ENCODE data around the gene FYN.

The FYN gene

GRCh38 chr6:111779660-111780059, 93.6 kb downstream of the FYN start:
- POLR2A ChIA-PET: no interaction called here
- CTCF ChIA-PET: interaction anchor here (0.5 kb wide), 1 partner anchor 1113 kb away, joined by 3 read pairs; no protein-coding TSS in a partner anchor
- TF ChIP-seq, protein P1, sequence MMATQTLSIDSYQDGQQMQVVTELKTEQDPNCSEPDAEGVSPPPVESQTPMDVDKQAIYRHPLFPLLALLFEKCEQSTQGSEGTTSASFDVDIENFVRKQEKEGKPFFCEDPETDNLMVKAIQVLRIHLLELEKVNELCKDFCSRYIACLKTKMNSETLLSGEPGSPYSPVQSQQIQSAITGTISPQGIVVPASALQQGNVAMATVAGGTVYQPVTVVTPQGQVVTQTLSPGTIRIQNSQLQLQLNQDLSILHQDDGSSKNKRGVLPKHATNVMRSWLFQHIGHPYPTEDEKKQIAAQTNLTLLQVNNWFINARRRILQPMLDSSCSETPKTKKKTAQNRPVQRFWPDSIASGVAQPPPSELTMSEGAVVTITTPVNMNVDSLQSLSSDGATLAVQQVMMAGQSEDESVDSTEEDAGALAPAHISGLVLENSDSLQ (IDR thresholded peaks at IDR 0.05): no peak
- no peak for TF ChIP-seq FOXA1 (IDR thresholded peaks at IDR 0.05)
- TF ChIP-seq ELF4 (IDR thresholded peaks at IDR 0.05): no peak
- TF ChIP-seq TARDBP (IDR thresholded peaks at IDR 0.05): no peak
- TF ChIP-seq LEF1 (IDR thresholded peaks at IDR 0.05; ENCODE audit: borderline replicate concordance): no peak
- TF ChIP-seq FOXK2 (IDR thresholded peaks at IDR 0.05): no peak
- no peak for TF ChIP-seq FOXM1 (IDR thresholded peaks at IDR 0.05; ENCODE audit: borderline replicate concordance)
- no peak for TF ChIP-seq CTBP1 (IDR thresholded peaks at IDR 0.05; ENCODE audit: borderline replicate concordance)
- TF ChIP-seq ARNT (IDR thresholded peaks at IDR 0.05): no peak
- TF ChIP-seq SP1 (IDR thresholded peaks at IDR 0.05): no peak
- no peak for TF ChIP-seq HDGF (IDR thresholded peaks at IDR 0.05; ENCODE audit: borderline replicate concordance)
- no peak for TF ChIP-seq ZNF384 (IDR thresholded peaks at IDR 0.05)
- no peak for DNase-seq (ENCODE audit: extremely low spot score)

DNA sequence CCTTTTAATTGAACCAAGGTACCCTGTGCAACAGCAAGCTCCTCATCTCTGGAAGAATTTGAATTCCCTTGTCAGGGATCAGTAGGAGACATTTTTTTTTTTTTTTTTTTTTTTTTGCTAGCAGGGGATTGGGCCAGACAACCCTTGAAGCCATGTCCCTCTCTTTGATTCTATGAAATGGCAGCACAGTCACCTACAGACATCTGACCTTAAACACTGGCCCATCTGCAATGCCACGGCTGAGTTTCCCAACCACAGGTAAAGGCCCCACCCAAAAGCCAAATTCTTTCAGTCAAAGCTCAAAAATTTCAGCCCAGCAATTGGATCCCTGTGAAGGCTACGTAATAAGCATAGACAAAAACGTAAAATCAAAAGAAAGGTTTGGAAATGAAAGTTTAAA, 94.2 kb downstream of the FYN start:
- POLR2A ChIA-PET: no interaction called here
- CTCF ChIA-PET: no interaction called here
- TF ChIP-seq L3MBTL2 (conservative IDR thresholded peaks at IDR 0.05): no peak
- TF ChIP-seq, protein P1 (IDR thresholded peaks at IDR 0.05): no peak
- TF ChIP-seq FOXM1 (IDR thresholded peaks at IDR 0.05; ENCODE audit: borderline replicate concordance): no peak
- no peak for TF ChIP-seq LEF1 (IDR thresholded peaks at IDR 0.05; ENCODE audit: borderline replicate concordance)
- TF ChIP-seq HDGF (IDR thresholded peaks at IDR 0.05; ENCODE audit: borderline replicate concordance): no peak
- TF ChIP-seq NFRKB (IDR thresholded peaks at IDR 0.05): no peak
- TF ChIP-seq TARDBP (IDR thresholded peaks at IDR 0.05): no peak
- TF ChIP-seq SP1 (IDR thresholded peaks at IDR 0.05): no peak
- TF ChIP-seq ELF4 (IDR thresholded peaks at IDR 0.05): no peak
- TF ChIP-seq FOXA1 (IDR thresholded peaks at IDR 0.05): no peak
- TF ChIP-seq ARNT (IDR thresholded peaks at IDR 0.05): no peak
- TF ChIP-seq CTBP1 (IDR thresholded peaks at IDR 0.05; ENCODE audit: borderline replicate concordance): no peak
- TF ChIP-seq BHLHE40 (IDR thresholded peaks at IDR 0.05; ENCODE audit: borderline replicate concordance): no peak
- no peak for TF ChIP-seq ZNF384 (IDR thresholded peaks at IDR 0.05)
- TF ChIP-seq SUZ12 (IDR thresholded peaks at IDR 0.05): no peak
- TF ChIP-seq FOXK2 (IDR thresholded peaks at IDR 0.05): no peak
- no peak for DNase-seq (ENCODE audit: extremely low spot score)

- CTCF ChIA-PET: interaction anchor here (1.0 kb wide), 1 partner anchor 219 kb away, joined by 3 read pairs; no protein-coding TSS in a partner anchor
- POLR2A ChIA-PET: interaction anchor here (1.1 kb wide), 1 partner anchor 11 kb away, joined by 3 read pairs; no protein-coding TSS in a partner anchor
Observed at GRCh38 chr6:111777357-111777756, 95.9 kb downstream of the FYN start.

GRCh38 chr6:111776236-111777221, 96.7 kb downstream of the FYN start:
- TF ChIP-seq SP1 (IDR thresholded peaks at IDR 0.05): no peak
- no peak for TF ChIP-seq ELF4 (IDR thresholded peaks at IDR 0.05)
- no peak for TF ChIP-seq CTBP1 (IDR thresholded peaks at IDR 0.05; ENCODE audit: borderline replicate concordance)
- TF ChIP-seq ARNT (IDR thresholded peaks at IDR 0.05): no peak
- TF ChIP-seq FOXA1 (IDR thresholded peaks at IDR 0.05): no peak
- no peak for TF ChIP-seq L3MBTL2 (conservative IDR thresholded peaks at IDR 0.05)
- no peak for DNase-seq (ENCODE audit: extremely low spot score)
- POLR2A ChIA-PET: interaction anchor here (1.1 kb wide), 2 partner anchors 12 to 30 kb away, joined by 3 read pairs; no protein-coding TSS in a partner anchor
- CTCF ChIA-PET: interaction anchor here (1.0 kb wide), 2 partner anchors 13 to 220 kb away, joined by 3 read pairs; no protein-coding TSS in a partner anchor

More at GRCh38 chr6:111777357-111777756, 95.9 kb downstream of the FYN start:
- no peak for DNase-seq (ENCODE audit: extremely low spot score)
- no peak for TF ChIP-seq SP1 (IDR thresholded peaks at IDR 0.05)
- no peak for TF ChIP-seq LEF1 (IDR thresholded peaks at IDR 0.05; ENCODE audit: borderline replicate concordance)
- no peak for TF ChIP-seq CTBP1 (IDR thresholded peaks at IDR 0.05; ENCODE audit: borderline replicate concordance)
- no peak for TF ChIP-seq HDGF (IDR thresholded peaks at IDR 0.05; ENCODE audit: borderline replicate concordance)
- no peak for TF ChIP-seq FOXK2 (IDR thresholded peaks at IDR 0.05)
- no peak for TF ChIP-seq BHLHE40 (IDR thresholded peaks at IDR 0.05; ENCODE audit: borderline replicate concordance)
- no peak for TF ChIP-seq L3MBTL2 (conservative IDR thresholded peaks at IDR 0.05)
- no peak for TF ChIP-seq FOXA1 (IDR thresholded peaks at IDR 0.05)
- TF ChIP-seq NFRKB (IDR thresholded peaks at IDR 0.05): no peak
- no peak for TF ChIP-seq ELF4 (IDR thresholded peaks at IDR 0.05)
- TF ChIP-seq, protein P1 (IDR thresholded peaks at IDR 0.05): no peak
- TF ChIP-seq TARDBP (IDR thresholded peaks at IDR 0.05): no peak
- no peak for TF ChIP-seq ZNF384 (IDR thresholded peaks at IDR 0.05)

- ChIA-PET CTCF (interaction anchor here (1.0 kb wide), 1 partner anchor 12 kb away, joined by 3 read pairs; no protein-coding TSS in a partner anchor), POLR2A (interaction anchor here (1.5 kb wide), 1 partner anchor 8 kb away, joined by 3 read pairs; no protein-coding TSS in a partner anchor)
- no peak for DNase-seq (ENCODE audit: extremely low spot score)
- no peak for TF ChIP-seq FOXK2 (IDR thresholded peaks at IDR 0.05)
- TF ChIP-seq HDGF (IDR thresholded peaks at IDR 0.05; ENCODE audit: borderline replicate concordance): no peak
- no peak for TF ChIP-seq TARDBP (IDR thresholded peaks at IDR 0.05)
- TF ChIP-seq FOXA1 (IDR thresholded peaks at IDR 0.05): no peak
- no peak for TF ChIP-seq FOXM1 (IDR thresholded peaks at IDR 0.05; ENCODE audit: borderline replicate concordance)
- TF ChIP-seq ARNT (IDR thresholded peaks at IDR 0.05): no peak
- TF ChIP-seq NFRKB (IDR thresholded peaks at IDR 0.05): no peak
Observed at GRCh38 chr6:111775145-111775922, 97.9 kb downstream of the FYN start.
